G401 (cell line): ENCODE data around the gene TBC1D22A. TPM values are rescaled to one million over a fixed set of nuclear protein-coding genes. Genes with fewer than 3 reads are reported as not detected.

ENCODE experiments used
- DNase-seq: peaks from one replicate; pipeline ENCODE4 v3.0.0-alpha.2; 2015; ENCODE audit warnings: low spot score
- in situ Hi-C: cut with HindIII; loops from 2 replicates; pipeline ENCODE4 v1.10.0; 2016; ENCODE audit warnings: low sequenced_read_pairs, mixed read lengths
- total RNA-seq: library from RNA; depleted of rRNA; stranded (reverse); fragments of >200 nt; shearing (Covaris generic); gene quantifications from 2 replicates; pipeline ENCODE4 v1.2.3, GENCODE V29; 2014

The TBC1D22A gene
- total RNA-seq, 1 experiment from 2014 or later, result 11.1 TPM

- no peak for DNase-seq
- in situ Hi-C loops, result no loop called here
These were observed 217.9 kb downstream of the TBC1D22A start for GRCh38 chr22:46980392-46980791.

- in situ Hi-C loops, result no loop called here
- DNase-seq, result no peak
These were observed 220.2 kb downstream of the TBC1D22A start for GRCh38 chr22:46982635-46983034.

GRCh38 chr22:46983046-46983445 lies 220.6 kb downstream of the TBC1D22A start:
- DNase-seq, result no peak
- in situ Hi-C loops, result no loop called here

GRCh38 chr22:46984751-46985506 lies 222.5 kb downstream of the TBC1D22A start:
- in situ Hi-C loops, result no loop called here

DNA sequence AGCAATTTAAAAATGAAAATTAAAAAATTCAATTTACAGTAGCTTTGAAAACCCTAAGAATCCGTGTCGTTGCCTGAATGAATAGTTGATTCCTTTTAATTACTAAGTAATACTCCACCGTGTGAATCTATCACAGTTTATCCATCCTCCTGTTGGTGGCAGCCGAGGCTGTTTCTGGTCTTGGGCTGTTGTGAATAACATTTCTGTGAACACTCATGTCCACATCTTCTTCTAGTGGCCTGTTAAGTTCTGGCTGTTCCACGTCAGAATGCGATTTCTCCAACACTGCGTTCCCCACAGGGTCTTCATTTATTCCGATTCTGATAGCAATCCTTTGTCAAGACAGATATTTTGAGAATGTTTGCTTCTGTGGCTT lies 223.0 kb downstream of the TBC1D22A start:
- peak; percentile 32 for DNase-seq
- in situ Hi-C loops, result no loop called here

More at GRCh38 chr22:46984751-46985506, 222.5 kb downstream of the TBC1D22A start:
- DNase-seq, result peak; percentile 59

DNA sequence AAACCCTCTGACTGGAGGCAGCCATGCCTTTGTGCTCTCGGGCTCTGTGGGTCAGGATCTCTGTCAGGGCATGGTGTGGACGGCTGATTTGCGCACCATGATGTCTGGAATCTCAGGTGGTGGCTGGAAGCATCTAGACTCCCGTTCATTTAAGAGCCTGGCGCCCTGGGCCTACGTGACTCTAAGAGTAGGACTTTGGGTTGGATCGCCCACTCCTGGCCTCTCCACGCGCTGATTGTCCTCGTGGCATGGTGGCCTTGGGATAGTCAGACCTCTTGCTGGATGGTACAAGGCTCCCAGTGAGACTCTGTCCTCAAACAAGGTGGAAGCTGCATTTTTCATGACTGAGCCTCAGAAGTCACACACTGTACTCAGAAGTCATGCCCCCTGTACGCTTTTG lies 224.3 kb downstream of the TBC1D22A start:
- in situ Hi-C loops, result no loop called here
- no peak for DNase-seq

GRCh38 chr22:46990937-46991550 lies 228.6 kb downstream of the TBC1D22A start:
- in situ Hi-C loops, result no loop called here
- DNase-seq, result no peak

DNA sequence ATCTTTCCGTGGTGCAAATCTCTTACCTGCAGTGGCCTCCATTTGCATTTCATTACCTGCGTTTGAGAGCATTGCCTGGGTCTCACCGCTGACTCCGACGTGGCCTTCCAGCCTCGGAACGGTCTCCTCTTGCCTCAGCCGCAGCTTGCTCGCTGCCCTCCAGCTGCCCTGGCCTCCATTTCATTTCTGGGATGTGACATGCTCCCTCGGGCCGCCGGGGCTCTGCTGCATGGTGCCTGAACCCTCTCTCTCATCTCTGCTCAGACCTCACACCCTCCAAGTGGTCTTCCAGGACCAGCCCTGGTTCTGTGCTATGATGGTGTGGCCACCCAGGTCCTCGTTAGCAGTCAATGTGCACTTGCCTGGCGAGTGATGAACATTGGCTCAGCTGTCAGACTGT lies 229.2 kb downstream of the TBC1D22A start:
- in situ Hi-C loops, result no loop called here
- no peak for DNase-seq

DNA sequence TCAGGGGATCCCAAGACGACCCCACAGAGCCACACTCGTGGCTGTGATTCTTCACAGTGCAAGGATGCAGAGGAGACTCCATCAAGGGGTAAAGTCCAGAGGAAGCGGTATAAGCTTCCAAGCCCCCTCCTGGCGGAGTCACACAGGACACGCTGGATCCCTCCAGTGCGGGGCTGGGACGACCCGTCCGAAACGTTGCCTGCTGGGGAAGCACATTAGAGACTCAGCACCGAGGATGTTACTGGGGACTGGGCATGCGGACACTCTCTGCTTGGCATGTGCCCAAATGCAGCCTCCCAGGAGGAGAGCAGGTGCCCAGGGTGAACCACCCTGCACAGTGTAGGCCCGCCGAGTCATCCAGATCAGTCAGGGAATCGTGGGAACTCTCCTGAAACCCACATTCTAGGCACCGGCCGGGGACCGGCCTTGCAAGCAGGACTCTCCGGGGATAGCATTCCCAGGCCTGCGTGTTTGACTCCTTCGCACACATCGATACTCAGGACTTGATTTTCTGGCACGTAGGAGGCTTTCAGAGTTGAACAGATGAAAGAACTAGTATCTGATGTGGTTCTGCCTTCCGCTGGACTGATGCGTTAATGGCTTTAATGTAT lies 229.8 kb downstream of the TBC1D22A start:
- DNase-seq, result no peak
- in situ Hi-C loops, result no loop called here

GRCh38 chr22:46993633-46994032 lies 231.2 kb downstream of the TBC1D22A start:
- no peak for DNase-seq
- in situ Hi-C loops, result no loop called here

GRCh38 chr22:46994265-46994664 lies 231.8 kb downstream of the TBC1D22A start:
- no peak for DNase-seq
- in situ Hi-C loops, result no loop called here

- DNase-seq, result no peak
- in situ Hi-C loops, result no loop called here
These were observed 232.5 kb downstream of the TBC1D22A start for GRCh38 chr22:46994983-46995382.

DNA sequence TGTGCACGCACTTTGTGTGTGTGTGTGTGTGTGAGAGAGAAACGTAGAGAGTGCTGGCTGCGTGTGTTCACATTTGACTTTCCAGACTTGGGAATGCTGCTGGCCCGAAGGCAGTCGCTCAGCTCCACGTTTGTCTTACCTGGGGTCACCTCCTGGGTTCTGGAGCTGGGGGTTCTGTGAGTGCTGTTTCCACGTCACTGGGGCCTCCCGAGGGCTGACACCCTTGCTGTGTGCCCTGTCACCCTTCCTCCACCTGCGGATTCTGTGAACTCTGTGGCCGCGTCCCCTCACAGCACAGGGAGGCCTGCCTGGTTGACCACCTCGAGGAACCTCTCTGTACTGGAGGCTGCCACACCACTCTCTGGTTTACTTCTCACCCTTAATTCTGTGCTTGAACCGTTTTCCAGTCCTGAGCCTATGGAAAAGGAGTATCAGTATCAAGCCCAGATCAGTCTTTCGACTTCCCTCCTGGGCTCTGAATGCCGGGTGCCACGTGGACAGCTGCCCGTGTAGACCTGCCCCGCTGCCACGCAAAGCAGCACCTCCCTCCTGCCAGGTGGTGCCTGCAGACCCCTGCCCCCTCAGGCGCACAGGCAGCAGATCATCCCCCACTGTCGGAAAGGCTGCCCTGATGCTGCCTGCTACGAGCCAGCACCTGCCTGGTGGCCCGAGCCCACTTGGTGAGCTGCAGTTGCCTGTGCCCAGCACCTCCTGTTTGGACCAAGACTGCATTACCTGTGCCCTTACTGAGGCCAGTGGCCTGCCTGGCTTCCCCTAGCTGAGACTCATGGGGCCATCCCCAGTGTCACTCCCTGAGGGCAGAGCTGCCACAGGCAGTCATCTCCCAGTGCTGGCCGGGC lies 233.3 kb downstream of the TBC1D22A start:
- in situ Hi-C loops, result no loop called here
- no peak for DNase-seq

GRCh38 chr22:46996595-46997310 lies 234.3 kb downstream of the TBC1D22A start:
- in situ Hi-C loops, result no loop called here
- peak; percentile 17 for DNase-seq

DNA sequence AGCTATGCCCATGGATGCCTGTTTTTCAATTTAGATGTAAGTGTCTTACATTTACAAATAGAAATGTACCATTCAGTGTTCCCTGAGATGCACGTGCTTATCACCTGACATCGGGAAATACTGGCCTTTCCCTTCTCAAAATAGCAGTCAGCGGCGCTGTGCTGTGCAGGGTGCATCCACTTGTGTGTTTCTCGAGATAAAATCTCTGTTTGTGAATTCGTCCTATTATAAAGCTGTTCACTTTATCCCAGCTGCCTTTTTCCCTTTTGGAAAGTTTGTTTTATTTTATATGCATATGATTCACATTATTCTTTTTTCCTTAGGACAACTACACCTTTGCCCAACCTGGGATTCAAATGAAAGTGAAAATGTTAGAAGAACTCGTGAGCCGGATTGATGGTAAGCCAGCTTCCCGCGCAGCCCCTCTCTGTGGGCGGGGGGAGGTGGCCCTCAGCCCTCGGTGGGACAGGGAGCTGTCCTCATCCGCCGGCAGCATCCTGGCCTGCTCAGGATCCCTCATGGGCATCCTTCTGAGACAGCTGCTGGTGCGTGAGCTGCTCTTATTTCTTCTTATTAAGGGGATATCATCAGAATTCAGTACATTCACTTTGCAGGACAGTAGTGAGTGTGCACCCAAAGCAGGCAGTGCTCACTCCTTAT lies 235.0 kb downstream of the TBC1D22A start:
- no peak for DNase-seq
- in situ Hi-C loops, result no loop called here

DNA sequence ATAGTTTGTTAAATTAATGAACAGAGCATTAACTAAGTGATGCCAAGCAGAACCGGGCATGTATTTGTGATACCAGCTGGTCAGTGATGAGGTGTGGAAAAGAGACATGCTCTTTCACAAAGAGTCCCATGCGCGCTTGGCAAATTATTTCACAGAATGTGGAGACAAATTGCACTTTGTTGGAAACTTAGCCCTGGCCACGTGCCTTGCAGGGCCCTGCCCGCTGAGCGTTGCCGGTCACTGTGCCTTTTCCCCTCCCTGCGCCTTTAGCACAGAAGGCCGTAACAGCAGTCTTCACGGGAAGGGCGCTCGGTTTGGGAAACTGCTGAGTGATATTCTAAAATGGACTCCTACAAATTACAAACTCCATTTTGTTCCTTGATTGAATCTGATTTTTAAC lies 235.9 kb downstream of the TBC1D22A start:
- peak; percentile 82 for DNase-seq
- in situ Hi-C loops, result no loop called here

GRCh38 chr22:47000256-47000655 lies 237.8 kb downstream of the TBC1D22A start:
- no peak for DNase-seq
- in situ Hi-C loops, result no loop called here

DNA sequence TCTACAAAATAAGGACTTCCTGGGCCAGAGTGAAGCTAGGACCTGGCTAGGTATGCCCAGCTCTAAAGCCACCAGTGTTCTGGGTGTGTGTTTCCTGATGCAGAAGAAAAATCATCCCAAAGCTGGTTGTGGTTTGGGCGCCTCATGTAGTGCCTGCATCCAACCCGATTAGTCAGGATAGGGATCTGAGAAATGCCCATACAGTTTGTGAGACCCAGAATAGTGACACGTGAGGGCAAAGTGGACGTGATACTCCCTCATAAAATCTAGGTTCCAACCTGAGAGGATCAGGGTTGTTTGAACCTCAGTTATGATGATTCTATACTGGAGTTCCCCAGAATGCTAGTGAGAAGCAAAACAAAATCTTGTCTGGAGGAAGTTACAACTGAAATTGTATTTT lies 238.4 kb downstream of the TBC1D22A start:
- in situ Hi-C loops, result no loop called here
- DNase-seq, result no peak

GRCh38 chr22:47001288-47001687 lies 238.8 kb downstream of the TBC1D22A start:
- in situ Hi-C loops, result no loop called here
- DNase-seq, result no peak
